IMR-90 (cell line): ENCODE results near the gene C9orf43. TPM values are rescaled to one million over a fixed set of nuclear protein-coding genes. Genes with fewer than 3 reads are reported as not detected.

Experiments
- ATAC-seq: fragments of 200-7000 bp; cut with Tn5 transposase; 2 replicates; pipeline ENCODE4 v1.9.1; 2020; ENCODE audit warnings: low read depth, mild to moderate bottlenecking, moderate library complexity
- BruUV-seq: library from RNA; stranded (reverse); fragments of 400-500 nt; replicated peaks from 2 replicates; lab custom pipeline; 2021; lab: Mats Ljungman, UMichigan
- CTCF ChIA-PET: fragments of 300-600 bp; formaldehyde crosslinking; extraction: SDS; loops from one replicate; lab custom pipeline; 2021; ENCODE audit warnings: antibody characterized with exemption; lab: Yijun Ruan, JAX
- POLR2A ChIA-PET: fragments of 300-600 bp; sonication (Branson Sonifier 250); formaldehyde crosslinking; loops from one replicate; lab custom pipeline; 2022; ENCODE audit warnings: antibody characterized with exemption; ENCODE audit not compliant: unreplicated experiment; lab: Charles Lee
- DNase-seq: peaks from one replicate; pipeline ENCODE4 v3.0.0; 2013
- H2AFZ ChIP-seq: replicated peaks from 2 replicates; pipeline ENCODE3; 2013; ENCODE audit warnings: low read length, mild to moderate bottlenecking; ENCODE audit not compliant: poor library complexity
- H2AK5ac ChIP-seq: 2 replicates; pipeline ENCODE4 v1.6.1; 2013; ENCODE audit warnings: low read depth, low read length, inconsistent platforms
- H2AK9ac ChIP-seq: replicated peaks from 2 replicates; pipeline ENCODE3; 2013; ENCODE audit warnings: mild to moderate bottlenecking, low read depth, low read length, moderate library complexity; ENCODE audit not compliant: poor library complexity
- H2BK120ac ChIP-seq: 2 replicates; pipeline ENCODE4 v1.6.1; 2013; ENCODE audit warnings: low read depth, low read length, inconsistent platforms
- H2BK15ac ChIP-seq: 3 replicates; pipeline ENCODE4 v1.6.1; 2013; ENCODE audit warnings: low read depth, low read length, inconsistent platforms
- H2BK20ac ChIP-seq: 2 replicates; pipeline ENCODE4 v1.6.1; 2013; ENCODE audit warnings: low read depth, mild to moderate bottlenecking, inconsistent platforms, low read length, moderate library complexity
- H2BK5ac ChIP-seq: 2 replicates; pipeline ENCODE4 v1.6.1; 2013; ENCODE audit warnings: mild to moderate bottlenecking, low read depth, low read length, inconsistent platforms; ENCODE audit not compliant: poor library complexity, severe bottlenecking
- H3K14ac ChIP-seq: replicated peaks from 2 replicates; pipeline ENCODE4 v1.6.1; 2013; ENCODE audit warnings: low read depth, low read length, inconsistent platforms
- H3K18ac ChIP-seq: 2 replicates; pipeline ENCODE4 v1.6.1; 2013; ENCODE audit warnings: low read depth, low read length, control low read depth
- H3K23ac ChIP-seq: 2 replicates; pipeline ENCODE4 v1.6.1; 2013; ENCODE audit warnings: low read depth, low read length, inconsistent platforms
- H3K27ac ChIP-seq: 2 replicates; pipeline ENCODE4 v1.5.1; 2013; ENCODE audit warnings: mild to moderate bottlenecking, control low read depth, low read length; ENCODE audit not compliant: insufficient read depth
- H3K27me3 ChIP-seq: 2 replicates; pipeline ENCODE4 v1.6.1; 2013; ENCODE audit warnings: low read length; ENCODE audit not compliant: control insufficient read depth, insufficient read depth
- H3K36me3 ChIP-seq: 2 replicates; pipeline ENCODE4 v1.6.1; 2013; ENCODE audit warnings: low read length, mixed read lengths; ENCODE audit not compliant: control insufficient read depth, insufficient read depth
- H3K4ac ChIP-seq: 2 replicates; pipeline ENCODE4 v1.6.1; 2013; ENCODE audit warnings: low read depth, low read length, inconsistent platforms
- H3K4me1 ChIP-seq: 2 replicates; pipeline ENCODE4 v1.6.1; 2013; ENCODE audit warnings: low read length, mixed read lengths; ENCODE audit not compliant: control insufficient read depth, insufficient read depth
- H3K4me2 ChIP-seq: 2 replicates; pipeline ENCODE4 v1.6.1; 2013; ENCODE audit warnings: low read depth, mild to moderate bottlenecking, control low read depth, low read length, moderate library complexity
- H3K4me3 ChIP-seq: 2 replicates; pipeline ENCODE4 v1.5.1; 2013; ENCODE audit warnings: low read depth, mild to moderate bottlenecking, control low read depth, low read length, moderate library complexity; ENCODE audit not compliant: insufficient read depth
- H3K56ac ChIP-seq: 2 replicates; pipeline ENCODE4 v1.6.1; 2013; ENCODE audit warnings: low read length, inconsistent platforms; ENCODE audit not compliant: insufficient read depth; ENCODE audit errors: extremely low read depth
- H3K79me1 ChIP-seq, 2 experiments: 2 replicates each; pipeline ENCODE4 v1.6.1; 2013; ENCODE audit warnings: low read length in 2 of 2, inconsistent platforms in 1 of 2, low read depth in 1 of 2
- H3K9ac ChIP-seq: 2 replicates; pipeline ENCODE4 v1.6.1; 2013; ENCODE audit warnings: low read depth, low read length, control low read depth
- H3K9me1 ChIP-seq: 2 replicates; pipeline ENCODE4 v1.6.1; 2013; ENCODE audit warnings: low read length, inconsistent platforms; ENCODE audit not compliant: insufficient read depth
- H3K9me3 ChIP-seq: 2 replicates; pipeline ENCODE4 v1.6.1; 2013; ENCODE audit warnings: low read length; ENCODE audit not compliant: control insufficient read depth, insufficient read depth
- H4K20me1 ChIP-seq: 2 replicates; pipeline ENCODE4 v1.6.1; 2013; ENCODE audit warnings: low read length, inconsistent platforms; ENCODE audit not compliant: insufficient read depth
- H4K5ac ChIP-seq: 2 replicates; pipeline ENCODE4 v1.6.1; 2013; ENCODE audit warnings: mild to moderate bottlenecking, low read depth, low read length, control low read depth
- H4K8ac ChIP-seq, 2 experiments: 2 replicates each; pipeline ENCODE4 v1.6.1; 2013; ENCODE audit warnings: low read depth in 2 of 2, low read length in 2 of 2, control low read depth in 1 of 2, inconsistent platforms in 1 of 2
- H4K91ac ChIP-seq: 2 replicates; pipeline ENCODE4 v1.6.1; 2013; ENCODE audit warnings: low read depth, low read length, inconsistent platforms; ENCODE audit not compliant: insufficient read depth
- BHLHE40 ChIP-seq: fragments of 150-350 bp; IDR thresholded peaks from 2 replicates; pipeline ENCODE4 v1.6.1; 2016; ENCODE audit warnings: mild to moderate bottlenecking, low read depth, low read length
- CEBPB ChIP-seq: IDR thresholded peaks from 2 replicates; pipeline ENCODE4 v1.6.1; 2012; ENCODE audit warnings: low read depth, low read length, improper control_type of control experiment
- CHD1 ChIP-seq: IDR thresholded peaks from 2 replicates; pipeline ENCODE4 v1.6.1; 2012; ENCODE audit warnings: low read depth, low read length, improper control_type of control experiment
- CTCF ChIP-seq: conservative IDR thresholded peaks from 2 replicates; pipeline ENCODE4 v1.5.1; 2012; ENCODE audit warnings: mild to moderate bottlenecking, low read depth, low read length, improper control_type of control experiment
- ELK1 ChIP-seq: fragments of 150-350 bp; IDR thresholded peaks from 2 replicates; pipeline ENCODE4 v1.6.1; 2016; ENCODE audit warnings: low read depth, mild to moderate bottlenecking, low read length, moderate library complexity, borderline replicate concordance
- FOS ChIP-seq: fragments of 150-350 bp; IDR thresholded peaks from 2 replicates; pipeline ENCODE4 v1.6.1; 2016; ENCODE audit warnings: low read depth, low read length
- MAFK ChIP-seq: IDR thresholded peaks from 2 replicates; pipeline ENCODE4 v1.6.1; 2012; ENCODE audit warnings: low read depth, low read length, improper control_type of control experiment
- MAZ ChIP-seq: IDR thresholded peaks from 2 replicates; pipeline ENCODE4 v1.6.1; 2012; ENCODE audit warnings: low read depth, mild to moderate bottlenecking, low read length, improper control_type of control experiment, moderate library complexity, borderline replicate concordance
- MXI1 ChIP-seq: IDR thresholded peaks from 2 replicates; pipeline ENCODE4 v1.6.1; 2012; ENCODE audit warnings: low read depth, mild to moderate bottlenecking, low read length, moderate library complexity, borderline replicate concordance
- NFE2L2 ChIP-seq: fragments of 150-350 bp; IDR thresholded peaks from 2 replicates; pipeline ENCODE4 v1.6.1; 2016; ENCODE audit warnings: low read depth, mild to moderate bottlenecking, low read length
- POLR2A ChIP-seq: IDR thresholded peaks from 2 replicates; pipeline ENCODE4 v1.6.1; 2012; ENCODE audit warnings: mild to moderate bottlenecking, low read depth, low read length
- RAD21 ChIP-seq: IDR thresholded peaks from 2 replicates; pipeline ENCODE4 v1.6.1; 2012; ENCODE audit warnings: low read length, improper control_type of control experiment
- RCOR1 ChIP-seq: IDR thresholded peaks from 2 replicates; pipeline ENCODE4 v1.6.1; 2012; ENCODE audit warnings: mild to moderate bottlenecking, low read length, improper control_type of control experiment; ENCODE audit not compliant: insufficient replicate concordance
- RFX5 ChIP-seq: IDR thresholded peaks from 2 replicates; pipeline ENCODE4 v1.8.0; 2012; ENCODE audit warnings: low read depth, mild to moderate bottlenecking, low read length, moderate library complexity
- SMC3 ChIP-seq: fragments of 150-350 bp; IDR thresholded peaks from 2 replicates; pipeline ENCODE4 v1.6.1; 2016; ENCODE audit warnings: low read depth, mild to moderate bottlenecking, antibody characterized with exemption, low read length, moderate library complexity
- USF2 ChIP-seq: fragments of 150-350 bp; IDR thresholded peaks from 2 replicates; pipeline ENCODE4 v1.6.1; 2017; ENCODE audit warnings: mild to moderate bottlenecking, antibody characterized with exemption, low read length, low read depth
- WGBS, 2 experiments: methylation state at CpG; one replicate each; pipeline versions ENCODE4 v1.1.5 to v1.1.7; 2013; ENCODE audit warnings: missing lambda C conversion rate in 2 of 2; ENCODE audit not compliant: insufficient read length in 1 of 2; ENCODE audit errors: extremely low coverage in 2 of 2; 5-methylcytosine and 5-hydroxymethylcytosine counted together
- dilution Hi-C: fragments of 300-500 bp; cut with HindIII; formaldehyde crosslinking; loops from one replicate; pipeline ENCODE4 v1.14.3; 2018; ENCODE audit warnings: low sequenced_read_pairs; ENCODE audit not compliant: unreplicated experiment
- in situ Hi-C: fragments of 300-500 bp; cut with MboI; formaldehyde crosslinking; loops from 3 replicates; pipeline ENCODE4 v1.14.3; 2019; ENCODE audit warnings: low sequenced_read_pairs, inconsistent platforms, mixed read lengths
- intact Hi-C: fragments of 100-400 bp; cut with micrococcal nuclease; formaldehyde crosslinking; loops from 2 replicates; pipeline ENCODE4 v1.10.0; 2022
- polyA plus RNA-seq, 3 experiments: library from polyadenylated mRNA; depleted of rRNA; stranded (reverse); fragments of >200 nt; gene quantifications; 2 replicates each; pipeline ENCODE4 v1.2.3, GENCODE V29; 2012; ENCODE audit warnings: low replicate concordance in 1 of 3
- total RNA-seq: library from RNA; depleted of rRNA; stranded (reverse); fragments of >200 nt; gene quantifications from 2 replicates; pipeline ENCODE4 v1.2.3, GENCODE V29; 2012

The C9orf43 gene
- total and polyA plus RNA-seq, 2 of the 4 experiments (the other 2 are of a cell fraction) = 0.36 to 0.46 TPM

GRCh38 chr9:113364951-113365350 lies 45.6 kb upstream of the C9orf43 start:
- Histone ChIP-seq H2AK5ac (no peak overlapping the region), H3K27ac (no peak overlapping the region), H4K8ac (no peak overlapping the region), H4K91ac (no peak overlapping the region), H3K27me3 (peaks cover 23% of the 10 kb centered on the region), H3K4ac (no peak overlapping the region), H3K56ac (no peak overlapping the region), H2AK9ac (no peak overlapping the region), H2BK20ac (no peak overlapping the region), H2BK120ac (no peak overlapping the region), H2BK15ac (no peak overlapping the region), H3K18ac (no peak overlapping the region), H2AFZ (no peak overlapping the region), H3K9ac (no peak overlapping the region), H3K79me1 (no peaks in the 10 kb centered on the region), H3K23ac (no peak overlapping the region), H3K4me1 (no peaks in the 10 kb centered on the region), H3K14ac (no peak overlapping the region), H3K4me2 (no peak overlapping the region), H2BK5ac (no peak overlapping the region), H3K4me3 (no peak overlapping the region), H4K20me1 (no peaks in the 10 kb centered on the region), H3K9me3 (no peaks in the 10 kb centered on the region), H4K5ac (no peak overlapping the region), H3K9me1 (no peaks in the 10 kb centered on the region; the same call in 1 of the 2 replicates), H3K36me3 (no peaks in the 10 kb centered on the region)
- intact Hi-C loops (no loop called here), dilution Hi-C loops (no loop called here), in situ Hi-C loops (no loop called here)
- TF ChIP-seq USF2 (no peak), SMC3 (no peak), CEBPB (no peak), CTCF (no peak), MXI1 (no peak), ELK1 (no peak), RFX5 (no peak), FOS (no peak), BHLHE40 (no peak), NFE2L2 (no peak), MAZ (no peak), MAFK (no peak), CHD1 (no peak), RCOR1 (no peak), RAD21 (no peak), POLR2A (no peak)
- ChIA-PET POLR2A (no interaction called here), CTCF (interaction anchor here (0.6 to 1.0 kb wide), 3 partner anchors 8 to 431 kb away, joined by 3 to 4 read pairs (median 3); partner anchors contain the start of gene ALAD)
- DNase-seq = no peak
- no TSS peak for BruUV-seq
- no CpG with 5 or more reads among the region's 1 CpG for WGBS, 2 experiments
- ATAC-seq = no peak
